Activated T-helper 1 cell treated with Interleukin-2 at 50 U/mL for 16 hours (primary cell): ENCODE measurements around the gene RSRC1.
"Not testable (repeated sequence)": the region's sequence is repeated elsewhere in the genome, so short reads cannot be mapped to it uniquely, and the experiment has no call there.

Experiments used
- DNase-seq: peaks from one replicate; pipeline ENCODE4 v3.0.0-alpha.2; 2020; ENCODE audit warnings: low read depth

Gene RSRC1

GRCh38 chr3:158228942-158229341 is 119.1 kb downstream of the RSRC1 start:
- DNase-seq = not testable (repeated sequence)

DNA sequence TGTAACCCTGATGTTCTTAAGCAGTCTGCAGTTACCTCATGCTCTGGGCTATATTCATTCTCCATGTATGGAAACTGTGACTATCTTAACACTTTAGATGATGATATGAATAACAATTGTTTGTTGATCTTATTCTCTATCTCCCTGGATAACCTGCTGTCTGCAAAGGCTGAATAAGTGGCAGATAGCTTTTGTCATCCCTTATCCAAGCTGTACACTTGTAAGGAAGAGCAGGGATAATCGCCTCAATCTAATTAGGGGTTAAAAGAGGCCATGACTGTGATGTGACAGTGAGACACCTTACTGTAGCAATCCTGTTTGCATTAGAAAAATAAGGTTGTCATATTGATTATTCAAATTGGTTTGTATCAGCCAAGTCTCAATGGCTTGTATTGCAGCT is 123.9 kb downstream of the RSRC1 start:
- no peak for DNase-seq

- no peak for DNase-seq
These were observed 134.4 kb downstream of the RSRC1 start for GRCh38 chr3:158244274-158244673.

DNA sequence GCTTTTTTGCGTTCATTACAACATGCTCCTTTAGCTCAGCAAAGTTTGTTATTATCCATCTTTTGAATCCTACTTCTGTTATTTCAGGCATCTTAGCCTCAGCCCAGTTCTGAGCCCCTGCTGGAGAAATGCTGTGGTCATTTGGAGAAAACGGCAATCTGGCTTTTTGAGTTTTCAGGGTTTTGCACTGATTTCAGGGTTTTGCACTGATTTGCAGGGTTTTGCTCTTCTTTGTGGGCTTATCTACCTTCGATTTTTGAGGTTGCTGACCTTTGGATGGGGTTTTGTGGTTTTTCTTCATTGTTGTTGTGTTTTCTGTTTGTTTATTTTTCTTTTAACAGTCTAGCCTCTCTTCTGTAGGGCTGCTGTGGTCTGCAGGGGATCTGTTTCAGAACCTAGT is 137.4 kb downstream of the RSRC1 start:
- DNase-seq = no peak

DNA sequence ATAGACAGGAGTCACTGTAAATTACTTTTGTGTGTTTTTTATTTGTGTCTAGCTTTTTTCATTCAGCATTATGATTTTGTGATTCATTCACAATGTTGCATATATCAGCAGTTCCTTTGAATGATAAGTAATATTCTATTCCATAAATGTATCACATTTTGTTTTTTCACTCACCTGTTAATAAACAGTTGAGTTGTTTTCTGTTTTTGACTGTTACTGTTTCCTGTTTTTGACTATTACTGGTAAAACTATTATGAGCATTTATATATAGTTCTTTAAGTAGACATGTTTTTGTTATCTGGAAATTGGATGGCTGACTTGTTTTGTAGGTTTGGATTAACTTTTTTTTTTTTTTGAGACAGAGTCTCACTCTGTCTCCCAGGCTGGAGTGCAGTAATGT is 138.4 kb downstream of the RSRC1 start:
- DNase-seq = no peak

DNA sequence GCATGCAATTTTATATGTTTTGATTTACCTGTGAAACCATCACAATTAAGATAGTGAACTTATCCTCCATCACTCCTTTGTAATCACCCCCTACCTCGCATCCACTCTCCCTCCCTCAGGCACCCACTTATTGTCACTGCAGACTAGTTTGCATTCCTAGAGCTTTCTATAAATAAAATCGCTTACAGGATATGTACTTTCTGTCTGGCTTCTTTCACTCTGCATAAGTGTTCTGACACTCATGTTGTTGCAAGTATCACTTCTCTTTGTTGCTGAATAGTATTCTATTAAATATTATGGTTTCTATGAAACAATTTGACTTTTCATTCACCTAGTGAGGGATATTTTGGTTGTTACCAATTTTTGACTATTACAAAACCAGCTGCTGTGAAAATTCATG is 139.3 kb downstream of the RSRC1 start:
- DNase-seq = no peak

DNA sequence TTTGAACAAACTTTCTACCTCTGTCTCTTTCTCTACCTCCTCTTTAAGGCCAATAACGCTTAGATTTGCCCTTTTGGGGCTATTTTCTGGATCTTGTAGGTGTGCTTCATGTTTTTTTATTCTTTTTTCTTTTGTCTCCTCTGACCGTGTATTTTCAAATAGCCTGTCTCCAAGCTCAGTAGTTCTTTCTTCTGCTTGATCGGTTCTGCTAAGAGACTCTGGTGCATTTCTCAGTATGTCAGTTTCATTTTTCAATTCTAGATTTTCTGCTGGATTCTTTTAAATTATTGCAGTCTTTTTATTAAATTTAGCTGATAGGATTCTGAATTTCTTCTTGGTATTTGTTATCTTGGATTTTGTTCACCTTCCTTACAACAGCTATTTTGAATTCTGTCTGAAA is 148.7 kb downstream of the RSRC1 start:
- DNase-seq = no peak

DNA sequence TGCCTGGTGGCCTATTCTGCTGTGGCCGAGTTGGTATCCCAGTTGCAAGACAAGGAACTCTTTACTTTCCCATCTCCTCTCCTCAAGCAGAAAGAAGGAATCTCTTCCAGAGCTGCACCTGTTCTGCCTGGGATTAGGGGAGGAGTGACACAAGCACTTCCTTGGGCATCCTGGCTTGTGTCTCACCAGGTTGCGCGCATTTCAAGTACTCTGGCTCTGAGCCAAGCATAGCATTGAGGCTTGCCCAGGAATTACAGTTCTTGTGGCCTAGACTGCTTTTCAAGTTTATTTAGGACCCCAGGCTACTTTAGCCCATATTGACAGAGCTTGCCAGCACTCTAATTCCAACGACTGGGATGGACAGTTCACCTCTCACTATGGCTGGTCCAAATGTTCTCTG is 150.5 kb downstream of the RSRC1 start:
- no peak for DNase-seq

DNA sequence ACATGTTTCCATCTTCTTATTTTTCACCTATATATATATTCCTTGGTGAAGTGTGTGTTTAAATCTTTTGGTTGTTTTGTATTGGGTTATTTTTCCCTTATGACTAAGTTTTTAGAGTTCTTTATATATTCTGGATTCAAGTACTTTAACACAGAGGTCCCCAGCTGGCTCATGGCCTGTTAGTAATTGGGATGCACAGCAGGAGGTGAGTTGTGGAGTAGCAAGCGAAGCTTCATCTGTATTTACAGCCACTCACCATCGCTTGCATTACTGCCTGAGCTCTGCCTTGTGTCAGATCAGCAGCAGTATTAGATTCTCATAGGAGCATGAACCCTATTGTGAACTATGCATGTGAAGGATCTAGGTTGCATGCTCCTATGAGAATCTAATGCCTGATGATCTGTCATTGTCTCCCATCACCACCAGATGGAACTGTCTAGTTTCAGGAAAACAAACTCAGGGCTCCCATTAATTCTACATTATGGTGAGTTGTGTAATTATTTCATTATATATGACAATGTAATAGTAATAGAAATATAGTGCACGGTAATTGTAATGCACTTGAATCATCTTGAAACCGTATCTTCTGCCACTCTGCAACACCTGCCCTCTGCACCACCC is 151.6 kb downstream of the RSRC1 start:
- DNase-seq = no peak

DNA sequence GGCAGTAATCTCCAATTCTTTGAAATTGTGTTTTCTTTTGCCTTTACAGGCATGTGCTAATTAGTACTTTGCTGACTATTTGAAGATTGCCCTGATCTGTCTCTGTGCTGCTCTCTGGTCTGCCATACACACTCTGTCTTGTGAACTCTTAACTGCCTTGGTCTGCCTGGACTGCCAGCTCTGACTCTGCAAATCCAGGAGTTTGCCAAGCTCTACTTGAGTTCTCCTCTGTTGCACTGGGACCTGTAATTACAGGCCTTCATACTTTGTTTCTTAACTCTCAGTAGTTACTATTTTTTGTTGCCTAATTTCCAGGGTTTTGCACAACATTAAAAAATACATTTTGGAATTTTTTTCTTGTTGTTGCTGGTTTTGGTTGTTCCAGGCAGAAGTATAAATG is 155.0 kb downstream of the RSRC1 start:
- DNase-seq = no peak

- DNase-seq = no peak
These were observed 157.1 kb downstream of the RSRC1 start for GRCh38 chr3:158267015-158267414.

DNA sequence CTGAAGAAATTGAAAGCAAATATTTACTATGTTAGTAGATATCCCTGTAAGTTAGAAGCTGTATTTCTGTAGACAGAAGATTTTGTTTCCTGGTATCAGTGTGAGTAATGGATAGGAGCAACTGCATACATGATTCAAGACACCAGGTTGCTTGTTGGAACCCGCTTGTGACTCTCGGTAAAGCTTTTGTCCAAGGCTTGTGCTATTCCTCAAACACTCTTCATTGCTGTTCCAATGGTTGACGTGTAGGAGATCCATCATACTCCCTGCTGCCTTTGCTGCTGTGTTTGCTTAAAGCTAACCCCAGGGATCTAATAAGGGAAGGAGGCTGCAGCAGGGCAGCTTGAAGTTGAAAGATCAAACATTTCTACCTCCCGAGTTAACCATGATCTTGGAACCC is 160.1 kb downstream of the RSRC1 start:
- DNase-seq = no peak

GRCh38 chr3:158272081-158272480 is 162.2 kb downstream of the RSRC1 start:
- DNase-seq = no peak

DNA sequence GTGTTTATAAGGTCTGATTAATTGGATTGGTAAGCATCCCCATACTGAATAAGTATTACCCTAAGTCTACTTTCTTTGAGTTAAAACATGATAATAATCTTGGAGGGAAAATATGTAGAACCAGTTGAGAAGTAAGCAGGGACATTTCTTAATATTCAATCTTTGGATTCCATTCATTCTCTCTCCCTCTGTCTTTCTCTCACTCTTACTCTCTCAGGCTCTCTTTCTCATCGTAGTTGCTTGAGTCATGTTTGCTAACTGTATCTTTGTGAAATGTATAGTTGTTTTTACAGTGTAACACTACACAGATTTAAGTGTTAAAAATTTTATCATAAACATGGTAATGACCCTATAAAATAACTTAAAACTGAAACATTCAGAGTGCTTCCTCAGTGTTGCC is 163.8 kb downstream of the RSRC1 start:
- DNase-seq = no peak

GRCh38 chr3:158278187-158278586 is 168.3 kb downstream of the RSRC1 start:
- no peak for DNase-seq

GRCh38 chr3:158279609-158280008 is 169.7 kb downstream of the RSRC1 start:
- no peak for DNase-seq

DNA sequence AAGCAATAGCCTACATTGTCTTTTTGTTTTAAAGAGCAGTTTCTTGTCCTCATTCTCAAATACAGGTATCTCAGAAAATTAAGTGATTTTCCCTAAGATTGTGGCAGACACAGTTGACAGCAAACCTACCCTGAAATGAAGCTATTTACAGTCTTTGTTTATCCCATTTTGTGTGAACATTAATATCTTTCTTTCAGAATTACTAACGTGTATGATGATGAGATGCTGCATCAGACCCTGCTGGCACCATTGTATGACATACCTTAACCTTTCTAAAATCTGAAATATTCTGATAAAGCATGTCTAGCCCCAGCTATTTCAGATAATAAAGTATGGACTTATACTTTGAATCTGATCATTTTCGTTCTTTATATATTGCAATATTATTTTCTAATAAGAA is 185.9 kb downstream of the RSRC1 start:
- DNase-seq = no peak

DNA sequence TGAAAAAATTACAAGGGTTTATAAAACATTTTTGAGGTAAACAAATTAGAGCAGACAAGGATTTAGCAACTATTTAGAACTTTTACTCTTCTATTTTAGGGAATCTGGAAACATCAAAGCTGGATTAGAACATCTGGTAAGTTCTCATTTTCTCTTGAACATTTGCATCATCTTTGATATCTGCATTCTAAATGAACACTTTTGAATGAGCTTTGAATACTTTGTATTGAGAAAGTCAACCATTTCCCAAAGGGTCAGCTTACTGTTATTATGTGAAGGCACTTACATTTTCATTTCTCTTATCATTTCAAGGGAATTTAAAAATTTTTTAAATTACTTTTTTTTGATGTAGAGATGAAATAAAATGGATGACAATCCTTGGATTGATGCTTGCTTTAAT is 188.1 kb downstream of the RSRC1 start:
- DNase-seq = no peak

- DNase-seq = no peak
These were observed 198.5 kb downstream of the RSRC1 start for GRCh38 chr3:158308236-158308928.

- no peak for DNase-seq
These were observed 202.8 kb downstream of the RSRC1 start for GRCh38 chr3:158312560-158313141.

DNA sequence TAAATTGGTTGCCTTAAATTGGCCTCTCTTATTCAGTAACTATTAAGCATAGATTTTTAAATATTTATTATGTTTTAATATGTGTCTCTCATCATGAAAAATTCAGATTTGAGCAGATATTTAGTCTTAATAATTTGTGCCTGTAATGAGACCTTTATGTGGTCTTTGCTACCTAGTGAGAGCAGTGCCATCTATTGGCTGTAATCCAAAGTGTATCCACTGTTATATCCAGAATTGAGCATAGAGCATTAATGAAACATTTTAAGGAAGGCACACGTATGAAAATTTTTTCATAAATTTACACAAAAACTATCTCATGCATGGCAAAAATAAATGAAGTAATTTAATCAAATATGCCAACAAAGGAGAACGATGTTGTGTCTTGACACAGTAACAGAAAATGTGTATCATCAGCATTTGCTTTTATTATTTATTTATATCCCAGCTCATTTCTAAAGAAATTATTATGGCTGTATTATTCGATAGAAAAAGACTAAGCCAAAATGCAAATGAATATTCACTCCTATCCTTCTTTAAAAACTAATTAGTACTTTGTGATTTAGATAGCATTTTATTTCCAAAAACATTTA is 203.5 kb downstream of the RSRC1 start:
- DNase-seq = no peak

DNA sequence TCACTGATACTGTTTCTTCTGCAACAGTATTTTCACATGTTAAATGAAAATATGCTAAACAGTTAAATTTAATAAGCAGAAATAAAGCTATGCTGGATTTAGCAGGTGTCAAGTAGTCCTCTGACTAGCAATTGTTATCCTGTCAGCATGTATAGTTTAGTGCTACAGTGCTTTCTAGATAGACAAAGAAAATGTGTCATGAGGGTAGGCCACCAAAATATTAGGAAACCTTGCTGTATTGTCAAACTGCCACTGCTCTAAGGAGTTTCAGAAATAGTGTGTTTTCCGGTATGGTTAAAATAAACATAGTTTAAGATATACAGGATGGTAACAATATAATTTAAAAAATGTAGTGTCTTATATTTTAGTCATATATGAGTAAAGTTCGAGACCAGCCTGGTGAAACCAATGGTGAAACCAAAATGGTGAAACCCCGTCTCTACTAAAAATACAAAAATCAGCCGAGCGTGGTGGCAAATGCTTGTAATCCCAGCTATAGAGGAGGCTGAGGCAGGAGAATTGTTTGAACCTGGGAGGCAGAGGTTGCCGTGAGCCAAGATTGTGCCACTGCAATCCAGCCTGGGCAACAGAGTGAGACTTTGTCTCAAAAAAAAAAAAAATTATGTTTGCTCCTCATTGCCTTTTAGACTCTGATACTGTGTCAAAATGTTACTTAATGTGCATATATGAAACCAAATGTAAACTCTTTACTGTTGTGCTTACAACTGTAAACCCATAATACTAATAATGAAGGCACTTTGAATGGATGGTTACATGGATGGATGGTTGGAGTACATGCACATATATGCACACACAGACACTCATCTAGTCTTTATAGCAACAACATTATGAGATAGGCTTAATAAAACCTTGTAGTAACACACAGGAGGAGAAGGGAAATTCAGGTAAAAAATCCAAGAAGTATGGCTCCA is 204.8 kb downstream of the RSRC1 start:
- no peak for DNase-seq
